Bronchial epithelial cell (primary cell): ENCODE measurements around the gene PIK3R6. TPM values are rescaled to one million over a fixed set of nuclear protein-coding genes. Genes with fewer than 3 reads are reported as not detected.

Source experiments
- DNase-seq: peaks from one replicate; pipeline ENCODE4 v3.0.0-alpha.2; 2010; ENCODE audit warnings: low read depth
- FAIRE-seq: peaks from 2 replicates; lab custom pipeline; 2011; peaks lifted over from hg19 to GRCh38; lab: Jason Lieb, UNC
- H3K27me3 ChIP-seq: 2 replicates; pipeline ENCODE4 v1.5.1; 2011; ENCODE audit warnings: low read length; ENCODE audit not compliant: control insufficient read depth, insufficient read depth
- H3K36me3 ChIP-seq: 2 replicates; pipeline ENCODE4 v1.5.1; 2011; ENCODE audit warnings: low read length; ENCODE audit not compliant: control insufficient read depth, insufficient read depth
- H3K4me3 ChIP-seq: 2 replicates; pipeline ENCODE4 v1.5.1; 2011; ENCODE audit warnings: mild to moderate bottlenecking, low read depth, low read length, control low read depth
- CTCF ChIP-seq: IDR thresholded peaks from 2 replicates; pipeline ENCODE4 v1.5.1; 2011; ENCODE audit warnings: mild to moderate bottlenecking, moderate library complexity, low read length, control low read depth, inconsistent platforms; ENCODE audit not compliant: insufficient read depth, severe bottlenecking
- total RNA-seq: library from RNA; depleted of rRNA; stranded (reverse); fragments of >200 nt; gene quantifications from 2 replicates; pipeline ENCODE4 v1.2.1, GENCODE V29; 2014

PIK3R6 gene
- total RNA-seq, 1 donor from 2014 or later: not detected

GRCh38 chr17:8896641-8897635 lies 29.5 kb upstream of the PIK3R6 start:
- DNase-seq (no peak), FAIRE-seq (no peak)
- Histone ChIP-seq H3K27me3 (peaks cover 2% of the 10 kb centered on the region), H3K36me3 (no peaks in the 10 kb centered on the region), H3K4me3 (no peak overlapping the region)
- no peak for TF ChIP-seq CTCF

DNA sequence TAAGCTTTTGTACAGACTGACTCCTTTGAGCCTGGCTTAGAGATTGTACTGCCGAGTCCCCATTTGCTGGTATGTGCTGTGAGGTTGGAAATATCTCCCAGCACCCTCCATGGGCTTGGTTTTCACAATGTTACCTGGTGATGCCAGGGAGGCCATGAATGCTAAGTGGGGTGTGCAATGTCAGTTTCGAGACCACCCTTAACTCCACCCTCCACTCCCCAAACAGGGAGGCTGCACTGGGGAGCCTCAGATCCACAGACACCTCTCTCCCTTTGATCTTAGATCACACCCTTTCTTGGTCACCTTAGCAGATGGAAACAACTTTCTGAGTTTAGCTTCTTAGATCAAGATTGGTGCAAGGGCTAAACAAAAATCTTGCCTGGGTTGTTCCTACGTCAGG lies 28.6 kb upstream of the PIK3R6 start:
- peaks cover 2% of the 10 kb centered on the region for H3K27me3 ChIP-seq
- no peak for DNase-seq
- no peaks in the 10 kb centered on the region for H3K36me3 ChIP-seq
- H3K4me3 ChIP-seq: no peak overlapping the region
- no peak for TF ChIP-seq CTCF
- FAIRE-seq: no peak

GRCh38 chr17:8894673-8895578 lies 27.5 kb upstream of the PIK3R6 start:
- DNase-seq (peak; percentile 49), FAIRE-seq (no peak)
- Histone ChIP-seq H3K36me3 (no peaks in the 10 kb centered on the region), H3K4me3 (no peak overlapping the region), H3K27me3 (no peaks in the 10 kb centered on the region)
- TF ChIP-seq CTCF: peak; percentile 66

- FAIRE-seq: no peak
- no peak for DNase-seq
- TF ChIP-seq CTCF: no peak
Observed at GRCh38 chr17:8894202-8894671, 26.8 kb upstream of the PIK3R6 start.

DNA sequence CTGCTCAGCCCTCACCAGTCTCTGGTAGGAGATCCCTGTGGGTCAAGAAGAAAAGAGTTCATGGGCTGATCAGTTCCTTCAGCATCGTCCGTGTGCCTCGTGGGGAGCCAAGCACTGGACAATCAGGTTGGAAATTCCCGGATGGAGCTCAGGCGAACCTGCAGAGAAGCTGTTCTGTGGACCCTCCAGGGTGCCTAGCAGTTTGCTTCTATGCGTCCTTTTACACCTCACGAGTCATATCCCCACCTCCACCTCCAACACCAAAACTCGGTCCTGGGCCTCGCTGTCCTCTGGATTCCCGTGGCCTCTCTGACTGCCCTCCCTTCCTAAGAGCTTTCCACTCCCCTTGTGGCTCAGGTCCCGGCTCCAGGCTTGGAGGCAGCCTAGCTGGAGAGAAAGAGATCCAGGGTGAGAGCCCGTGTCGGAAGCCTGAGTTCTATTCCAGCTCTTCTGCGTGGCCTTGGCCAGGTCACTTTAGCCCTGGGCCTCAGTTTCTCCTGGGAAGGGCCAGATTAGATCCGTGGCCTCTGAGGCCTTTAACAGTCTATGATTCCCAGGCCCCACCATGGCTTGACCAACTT lies 26.2 kb upstream of the PIK3R6 start:
- TF ChIP-seq CTCF: no peak
- FAIRE-seq (no peak), DNase-seq (no peak)
- Histone ChIP-seq H3K27me3 (no peaks in the 10 kb centered on the region), H3K4me3 (no peak overlapping the region), H3K36me3 (no peaks in the 10 kb centered on the region)

More at GRCh38 chr17:8894202-8894671, 26.8 kb upstream of the PIK3R6 start:
- Histone ChIP-seq H3K4me3 (no peak overlapping the region), H3K36me3 (no peaks in the 10 kb centered on the region), H3K27me3 (no peaks in the 10 kb centered on the region)
